KMS-11 (cell line): Measurements from ENCODE around the gene SULT1C2.

ENCODE experiments used
- H2AFZ ChIP-seq: fragments of 200-600 bp; sonication (generic); 2 replicates; pipeline ENCODE4 v1.6.1; 2016; ENCODE audit warnings: antibody characterized with exemption, mixed run types, low read depth
- H3K27ac ChIP-seq: fragments of 200-600 bp; sonication (generic); 2 replicates; pipeline ENCODE4 v1.6.1; 2016; ENCODE audit warnings: mild to moderate bottlenecking, mixed run types
- H3K27me3 ChIP-seq: fragments of 200-600 bp; sonication (generic); 2 replicates; pipeline ENCODE4 v1.6.1; 2017; ENCODE audit warnings: mild to moderate bottlenecking, low read depth, mixed run types, moderate library complexity; ENCODE audit not compliant: insufficient read depth
- H3K36me3 ChIP-seq: fragments of 200-600 bp; sonication (generic); 2 replicates; pipeline ENCODE4 v1.6.1; 2017; ENCODE audit warnings: mild to moderate bottlenecking, mixed run types; ENCODE audit not compliant: insufficient read depth
- H3K4me1 ChIP-seq: fragments of 200-600 bp; sonication (generic); 2 replicates; pipeline ENCODE4 v1.6.1; 2016; ENCODE audit warnings: mild to moderate bottlenecking, low read depth, mixed run types; ENCODE audit not compliant: poor library complexity, severe bottlenecking
- H3K4me2 ChIP-seq: fragments of 200-600 bp; sonication (generic); 2 replicates; pipeline ENCODE4 v1.7.0; 2016; ENCODE audit warnings: mild to moderate bottlenecking, mixed run types
- H3K4me3 ChIP-seq: fragments of 200-600 bp; sonication (generic); IDR thresholded peaks from 2 replicates; pipeline ENCODE4 v1.6.1; 2017; ENCODE audit warnings: low read depth, low read length, mixed read lengths; ENCODE audit not compliant: insufficient read depth
- H3K79me2 ChIP-seq: fragments of 200-600 bp; sonication (generic); 2 replicates; pipeline ENCODE4 v1.6.1; 2016; ENCODE audit warnings: low read depth, mixed run types; ENCODE audit not compliant: insufficient read depth
- H3K9ac ChIP-seq: fragments of 200-600 bp; sonication (generic); 2 replicates; pipeline ENCODE4 v1.6.1; 2016; ENCODE audit warnings: mild to moderate bottlenecking, mixed run types
- H4K20me1 ChIP-seq: fragments of 200-600 bp; sonication (generic); 2 replicates; pipeline ENCODE4 v1.6.1; 2016; ENCODE audit warnings: mild to moderate bottlenecking, mixed run types; ENCODE audit not compliant: insufficient read depth
- TF ChIP-seq, protein P1 (sequence below): fragments of 200-600 bp; sonication (generic); conservative IDR thresholded peaks from 2 replicates; pipeline ENCODE4 v1.6.1; 2017; ENCODE audit warnings: low read depth, mild to moderate bottlenecking, antibody characterized with exemption, low read length, moderate library complexity, mixed read lengths

SULT1C2 gene

GRCh38 chr2:108293850-108294249 lies 5.2 kb downstream of the SULT1C2 start:
- H2AFZ ChIP-seq, result no peak overlapping the region
- no peaks in the 10 kb centered on the region for H3K4me1 ChIP-seq
- H3K27me3 ChIP-seq, result no peaks in the 10 kb centered on the region
- TF ChIP-seq, protein P1, sequence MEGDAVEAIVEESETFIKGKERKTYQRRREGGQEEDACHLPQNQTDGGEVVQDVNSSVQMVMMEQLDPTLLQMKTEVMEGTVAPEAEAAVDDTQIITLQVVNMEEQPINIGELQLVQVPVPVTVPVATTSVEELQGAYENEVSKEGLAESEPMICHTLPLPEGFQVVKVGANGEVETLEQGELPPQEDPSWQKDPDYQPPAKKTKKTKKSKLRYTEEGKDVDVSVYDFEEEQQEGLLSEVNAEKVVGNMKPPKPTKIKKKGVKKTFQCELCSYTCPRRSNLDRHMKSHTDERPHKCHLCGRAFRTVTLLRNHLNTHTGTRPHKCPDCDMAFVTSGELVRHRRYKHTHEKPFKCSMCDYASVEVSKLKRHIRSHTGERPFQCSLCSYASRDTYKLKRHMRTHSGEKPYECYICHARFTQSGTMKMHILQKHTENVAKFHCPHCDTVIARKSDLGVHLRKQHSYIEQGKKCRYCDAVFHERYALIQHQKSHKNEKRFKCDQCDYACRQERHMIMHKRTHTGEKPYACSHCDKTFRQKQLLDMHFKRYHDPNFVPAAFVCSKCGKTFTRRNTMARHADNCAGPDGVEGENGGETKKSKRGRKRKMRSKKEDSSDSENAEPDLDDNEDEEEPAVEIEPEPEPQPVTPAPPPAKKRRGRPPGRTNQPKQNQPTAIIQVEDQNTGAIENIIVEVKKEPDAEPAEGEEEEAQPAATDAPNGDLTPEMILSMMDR, result no peak
- no peak overlapping the region for H3K9ac ChIP-seq
- no peaks in the 10 kb centered on the region for H3K79me2 ChIP-seq
- H3K27ac ChIP-seq, result no peak overlapping the region
- no peak overlapping the region for H3K4me3 ChIP-seq
- H3K36me3 ChIP-seq, result no peaks in the 10 kb centered on the region
- H4K20me1 ChIP-seq, result no peaks in the 10 kb centered on the region
- no peak overlapping the region for H3K4me2 ChIP-seq

GRCh38 chr2:108297436-108298141 lies 8.9 kb downstream of the SULT1C2 start:
- Histone ChIP-seq H4K20me1 (no peaks in the 10 kb centered on the region), H3K27me3 (no peaks in the 10 kb centered on the region), H3K79me2 (no peaks in the 10 kb centered on the region), H3K4me3 (no peak overlapping the region), H2AFZ (no peak overlapping the region), H3K4me1 (no peaks in the 10 kb centered on the region), H3K9ac (no peak overlapping the region), H3K4me2 (no peak overlapping the region), H3K36me3 (no peaks in the 10 kb centered on the region), H3K27ac (no peak overlapping the region)
- TF ChIP-seq, protein P1, result no peak

DNA sequence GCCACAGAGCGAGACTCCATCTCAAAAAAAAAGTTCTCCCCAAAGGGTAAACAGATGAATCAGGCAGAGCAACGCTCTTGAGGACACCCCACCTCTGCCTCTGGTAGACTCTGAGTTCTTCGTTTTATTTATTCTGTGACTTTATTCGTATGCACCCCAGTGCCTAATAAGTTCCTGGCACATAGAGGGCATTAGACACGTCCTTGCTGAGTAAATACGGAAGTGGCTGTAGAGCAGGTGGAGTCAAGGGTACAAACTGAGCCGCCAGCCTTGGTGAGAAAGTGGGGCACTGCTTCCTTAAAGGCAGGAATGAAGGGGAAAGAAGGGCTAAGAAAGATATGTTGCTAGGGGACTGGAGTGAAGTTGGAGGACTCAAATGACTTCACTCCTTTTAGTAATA lies 12.9 kb downstream of the SULT1C2 start:
- Histone ChIP-seq H3K4me3 (no peak overlapping the region), H4K20me1 (no peaks in the 10 kb centered on the region), H3K27ac (no peak overlapping the region), H3K79me2 (no peaks in the 10 kb centered on the region), H3K9ac (no peak overlapping the region), H2AFZ (no peak overlapping the region), H3K27me3 (no peaks in the 10 kb centered on the region), H3K4me2 (no peak overlapping the region), H3K36me3 (no peaks in the 10 kb centered on the region), H3K4me1 (no peaks in the 10 kb centered on the region)
- TF ChIP-seq, protein P1, result no peak

- no peak overlapping the region for H3K4me3 ChIP-seq
- no peak overlapping the region for H3K9ac ChIP-seq
- no peaks in the 10 kb centered on the region for H3K36me3 ChIP-seq
- H2AFZ ChIP-seq, result no peak overlapping the region
- H4K20me1 ChIP-seq, result no peaks in the 10 kb centered on the region
- no peak overlapping the region for H3K4me2 ChIP-seq
- H3K4me1 ChIP-seq, result no peaks in the 10 kb centered on the region
- no peaks in the 10 kb centered on the region for H3K27me3 ChIP-seq
- TF ChIP-seq, protein P1, result no peak
- no peaks in the 10 kb centered on the region for H3K79me2 ChIP-seq
- H3K27ac ChIP-seq, result no peak overlapping the region
Measured at GRCh38 chr2:108304975-108305374, 16.3 kb downstream of the SULT1C2 start.
